Measurements from ENCODE around the gene SLC37A2. TPM values are rescaled to one million over a fixed set of nuclear protein-coding genes. Genes with fewer than 3 reads are reported as not detected.
"Not testable (repeated sequence)": the region's sequence is repeated elsewhere in the genome, so short reads cannot be mapped to it uniquely, and the experiment has no call there.

Gene SLC37A2
- total RNA-seq, 5 donors from 2014 or later (not counting 1 experiment from before 2014, with no cell fraction given), result 0.14 to 1.5 (median 1.1) TPM

DNA sequence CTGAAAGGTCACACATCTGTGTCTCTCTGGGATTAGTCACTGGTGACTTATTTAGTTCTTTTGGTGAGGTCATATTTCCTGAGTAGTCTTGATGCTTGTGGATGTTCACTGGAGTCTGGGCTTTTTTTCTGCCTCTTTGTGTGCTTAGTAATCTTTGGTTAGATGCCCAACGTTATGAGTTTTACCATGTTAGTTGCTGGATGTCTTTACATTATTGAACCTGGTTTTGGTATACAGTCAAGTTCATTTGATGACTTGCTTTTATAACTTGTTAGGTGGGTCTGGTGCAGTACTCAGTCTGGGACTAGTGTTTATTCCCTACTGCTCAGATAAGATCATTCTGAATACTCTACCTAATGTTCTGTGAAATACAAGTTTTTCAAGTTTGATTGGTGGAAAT is 26.2 kb upstream of the SLC37A2 start:
- no peaks in the 10 kb centered on the region for H3K9me3 ChIP-seq
- no peaks in the 10 kb centered on the region for H3K4me1 Mint-ChIP-seq
- no peaks in the 10 kb centered on the region for H3K36me3 ChIP-seq (ENCODE audit: control insufficient read depth in 2 of 2, extremely low read depth in 1 of 2, insufficient read depth in 1 of 2, low read length in 1 of 2)
- no peaks in the 10 kb centered on the region for H3K27me3 ChIP-seq (replicated peaks in 1 of 2; ENCODE audit: control insufficient read depth in 2 of 2, extremely low read depth in 1 of 2, insufficient read depth in 2 of 2, low read length in 1 of 2)
- CTCF ChIA-PET, result no interaction called here
- H3K4me1 ChIP-seq (ENCODE audit: control insufficient read depth in 1 of 2, extremely low read depth in 1 of 2, insufficient read depth in 2 of 2, low read length in 2 of 2), result no peaks in the 10 kb centered on the region
- no peak overlapping the region for H3K4me3 ChIP-seq (ENCODE audit: control insufficient read depth in 1 of 2, extremely low read depth in 1 of 2, low read length in 1 of 2)
- H3K27me3 Mint-ChIP-seq, result no peaks in the 10 kb centered on the region
- H3K27ac ChIP-seq (ENCODE audit: low read length), result no peak overlapping the region
- WGBS (ENCODE audit: insufficient coverage), result 67% methylated on average over 1 of the region's 1 CpG
- no peak for DNase-seq
- H3K9me3 Mint-ChIP-seq, result peaks cover 5 to 24% (median 17%) of the 10 kb centered on the region in 3 donors
- H3K27ac Mint-ChIP-seq, result no peak overlapping the region
- ATAC-seq (replicated peaks in 1 of 4), result no peak
- POLR2A ChIA-PET, result no interaction called here
- H3K4me3 Mint-ChIP-seq, result no peak overlapping the region
- H3K36me3 Mint-ChIP-seq, result peaks cover 49% of the 10 kb centered on the region

DNA sequence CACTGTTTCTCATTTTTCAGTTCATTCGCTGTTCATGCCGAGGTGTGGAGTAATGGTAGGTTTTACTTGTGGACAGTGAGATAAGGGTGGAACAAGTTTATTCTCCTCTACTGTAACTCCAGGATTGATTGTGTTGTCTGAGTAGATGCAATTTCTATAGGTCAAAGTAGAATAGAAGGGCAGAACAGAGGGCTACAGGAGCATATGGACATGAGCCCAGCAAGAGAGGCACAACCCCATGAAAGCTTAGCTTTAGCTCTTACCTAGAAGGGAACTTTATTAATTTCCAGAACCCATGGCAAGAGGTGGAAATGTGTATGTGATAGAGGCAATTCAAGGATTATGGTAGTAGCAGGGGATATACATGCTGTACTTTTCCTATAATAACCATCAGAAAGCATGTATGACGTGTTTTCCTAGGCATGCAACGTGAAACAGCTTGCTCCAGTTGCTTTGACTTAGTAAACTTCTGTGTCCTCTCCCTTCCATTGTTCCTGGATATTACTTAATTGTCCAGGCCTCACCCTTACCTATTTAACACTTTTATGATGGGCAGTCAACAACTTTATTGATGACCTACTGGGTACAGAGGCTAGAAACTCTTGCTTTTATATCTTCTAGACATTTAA is 13.8 kb upstream of the SLC37A2 start:
- Histone ChIP-seq H3K27me3 (replicated peaks in 1 of 2; ENCODE audit: control insufficient read depth in 2 of 2, extremely low read depth in 1 of 2, insufficient read depth in 2 of 2, low read length in 1 of 2) (no peaks in the 10 kb centered on the region), H3K4me1 (ENCODE audit: control insufficient read depth in 1 of 2, extremely low read depth in 1 of 2, insufficient read depth in 2 of 2, low read length in 2 of 2) (no peaks in the 10 kb centered on the region), H3K27ac (ENCODE audit: low read length) (no peak overlapping the region), H3K9me3 (no peaks in the 10 kb centered on the region), H3K36me3 (ENCODE audit: control insufficient read depth in 2 of 2, extremely low read depth in 1 of 2, insufficient read depth in 1 of 2, low read length in 1 of 2) (no peaks in the 10 kb centered on the region), H3K4me3 (ENCODE audit: control insufficient read depth in 1 of 2, extremely low read depth in 1 of 2, low read length in 1 of 2) (no peak overlapping the region)
- no peaks in the 10 kb centered on the region for H3K4me1 Mint-ChIP-seq
- H3K9me3 Mint-ChIP-seq, result no peaks in the 10 kb centered on the region
- WGBS (ENCODE audit: insufficient coverage), result 92% methylated on average over 2 of the region's 4 CpGs
- DNase-seq, result no peak
- no peaks in the 10 kb centered on the region for H3K27me3 Mint-ChIP-seq
- ChIA-PET CTCF (interaction anchor here in 1 of 2 donors (0.6 kb wide), 1 partner anchor 894 kb away, joined by 3 read pairs; no protein-coding TSS in a partner anchor), POLR2A (no interaction called here)
- no peak overlapping the region for H3K27ac Mint-ChIP-seq
- H3K36me3 Mint-ChIP-seq, result peaks cover 5% of the 10 kb centered on the region
- H3K4me3 Mint-ChIP-seq, result no peak overlapping the region
- no peak for ATAC-seq (replicated peaks in 1 of 4)

DNA sequence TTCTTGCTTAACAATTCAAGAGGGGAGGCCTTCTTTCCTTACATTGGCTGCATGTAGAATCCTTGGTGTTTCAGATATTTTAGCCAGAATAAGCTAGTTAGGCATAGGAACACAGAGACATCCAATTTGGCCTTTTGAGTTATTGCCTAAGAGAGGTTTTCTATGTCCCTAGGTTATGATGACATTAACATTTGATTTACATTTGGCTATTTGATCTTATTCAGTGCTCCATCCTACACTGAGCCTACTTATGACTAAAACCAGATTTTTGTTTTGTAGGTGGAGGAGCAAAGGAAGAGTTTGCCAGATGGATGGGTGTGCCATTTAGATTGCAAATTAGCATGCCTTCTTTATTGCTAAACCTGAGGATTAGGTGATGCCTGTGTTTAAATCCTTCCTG is 11.1 kb upstream of the SLC37A2 start:
- H3K27me3 ChIP-seq (replicated peaks in 1 of 2; ENCODE audit: control insufficient read depth in 2 of 2, extremely low read depth in 1 of 2, insufficient read depth in 2 of 2, low read length in 1 of 2), result no peaks in the 10 kb centered on the region
- Mint-ChIP-seq H3K27me3 (no peaks in the 10 kb centered on the region), H3K4me1 (no peaks in the 10 kb centered on the region), H3K4me3 (no peak overlapping the region), H3K36me3 (peaks cover 5% of the 10 kb centered on the region), H3K27ac (no peak overlapping the region), H3K9me3 (peaks cover 0 to 2% (median 0%) of the 10 kb centered on the region in 3 donors)
- ChIA-PET CTCF (no interaction called here), POLR2A (no interaction called here)
- DNase-seq, result no peak
- no peak overlapping the region for H3K4me3 ChIP-seq (ENCODE audit: control insufficient read depth in 1 of 2, extremely low read depth in 1 of 2, low read length in 1 of 2)
- no peak for ATAC-seq (replicated peaks in 1 of 4)
- H3K4me1 ChIP-seq (ENCODE audit: control insufficient read depth in 1 of 2, extremely low read depth in 1 of 2, insufficient read depth in 2 of 2, low read length in 2 of 2), result no peaks in the 10 kb centered on the region
- H3K9me3 ChIP-seq, result no peaks in the 10 kb centered on the region
- no peak overlapping the region for H3K27ac ChIP-seq (ENCODE audit: low read length)
- no peaks in the 10 kb centered on the region for H3K36me3 ChIP-seq (ENCODE audit: control insufficient read depth in 2 of 2, extremely low read depth in 1 of 2, insufficient read depth in 1 of 2, low read length in 1 of 2)

- Histone ChIP-seq H3K27me3 (replicated peaks in 1 of 2; ENCODE audit: control insufficient read depth in 2 of 2, extremely low read depth in 1 of 2, insufficient read depth in 2 of 2, low read length in 1 of 2) (no peaks in the 10 kb centered on the region), H3K4me3 (ENCODE audit: control insufficient read depth in 1 of 2, extremely low read depth in 1 of 2, low read length in 1 of 2) (no peak overlapping the region), H3K9me3 (no peaks in the 10 kb centered on the region), H3K36me3 (ENCODE audit: control insufficient read depth in 2 of 2, extremely low read depth in 1 of 2, insufficient read depth in 1 of 2, low read length in 1 of 2) (no peaks in the 10 kb centered on the region), H3K27ac (ENCODE audit: low read length) (no peak overlapping the region), H3K4me1 (ENCODE audit: control insufficient read depth in 1 of 2, extremely low read depth in 1 of 2, insufficient read depth in 2 of 2, low read length in 2 of 2) (no peaks in the 10 kb centered on the region)
- WGBS (ENCODE audit: insufficient coverage), result no CpG with 5 or more reads among the region's 1 CpG
- Mint-ChIP-seq H3K36me3 (peaks cover 5% of the 10 kb centered on the region), H3K27me3 (no peaks in the 10 kb centered on the region), H3K4me3 (no peak overlapping the region), H3K4me1 (no peaks in the 10 kb centered on the region), H3K27ac (no peak overlapping the region), H3K9me3 (peaks cover 0 to 2% (median 0%) of the 10 kb centered on the region in 3 donors)
- DNase-seq (no peak), ATAC-seq (replicated peaks in 1 of 4) (no peak)
- CTCF ChIA-PET, result no interaction called here
- POLR2A ChIA-PET, result no interaction called here
Observed at GRCh38 chr11:125053167-125053566, 9.9 kb upstream of the SLC37A2 start.

DNA sequence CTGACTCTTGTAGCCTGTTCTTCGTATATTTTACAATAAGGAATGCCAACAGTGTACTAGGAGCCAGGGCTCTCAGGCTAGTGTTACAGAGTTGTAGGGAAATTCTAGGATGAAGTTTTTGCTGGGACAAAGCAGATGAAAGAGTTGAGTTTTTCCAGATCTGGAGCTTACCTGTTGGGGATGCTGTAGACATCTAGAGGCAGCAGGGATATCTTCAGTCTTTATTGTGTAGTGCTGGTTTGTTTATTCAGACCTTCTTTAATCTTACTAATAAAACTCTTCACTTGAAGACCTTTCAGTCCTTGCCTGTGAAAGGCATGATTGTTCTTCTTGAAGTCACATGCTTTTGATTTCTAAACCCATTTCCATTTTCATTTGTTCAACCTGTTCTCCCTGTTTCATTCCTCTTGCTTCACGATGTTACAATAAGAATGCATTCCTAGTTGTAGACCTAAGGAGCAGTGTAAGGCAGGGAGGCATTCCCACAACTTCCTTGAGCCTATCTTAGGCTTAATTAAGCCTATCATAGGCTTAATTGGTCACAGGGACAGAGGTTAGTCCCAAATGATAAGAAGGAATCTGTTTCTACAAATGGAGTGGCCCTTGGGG is 7.9 kb upstream of the SLC37A2 start:
- Histone ChIP-seq H3K4me3 (ENCODE audit: control insufficient read depth in 1 of 2, extremely low read depth in 1 of 2, low read length in 1 of 2) (no peak overlapping the region), H3K9me3 (no peaks in the 10 kb centered on the region), H3K4me1 (ENCODE audit: control insufficient read depth in 1 of 2, extremely low read depth in 1 of 2, insufficient read depth in 2 of 2, low read length in 2 of 2) (no peaks in the 10 kb centered on the region), H3K27me3 (replicated peaks in 1 of 2; ENCODE audit: control insufficient read depth in 2 of 2, extremely low read depth in 1 of 2, insufficient read depth in 2 of 2, low read length in 1 of 2) (no peaks in the 10 kb centered on the region), H3K36me3 (ENCODE audit: control insufficient read depth in 2 of 2, extremely low read depth in 1 of 2, insufficient read depth in 1 of 2, low read length in 1 of 2) (no peaks in the 10 kb centered on the region), H3K27ac (ENCODE audit: low read length) (no peak overlapping the region)
- POLR2A ChIA-PET, result no interaction called here
- CTCF ChIA-PET, result no interaction called here
- no peak for DNase-seq
- H3K27me3 Mint-ChIP-seq, result no peaks in the 10 kb centered on the region
- no peaks in the 10 kb centered on the region for H3K4me1 Mint-ChIP-seq
- WGBS (ENCODE audit: insufficient coverage), result no CpG with 5 or more reads among the region's 2 CpGs
- no peak overlapping the region for H3K4me3 Mint-ChIP-seq
- peaks cover 5% of the 10 kb centered on the region for H3K36me3 Mint-ChIP-seq
- ATAC-seq (replicated peaks in 1 of 4), result no peak
- H3K9me3 Mint-ChIP-seq, result peaks cover 0 to 2% (median 0%) of the 10 kb centered on the region in 3 donors
- H3K27ac Mint-ChIP-seq, result no peak overlapping the region

- not testable (repeated sequence) for H3K4me1 Mint-ChIP-seq; H3K4me1 ChIP-seq (ENCODE audit: control insufficient read depth in 1 of 2, extremely low read depth in 1 of 2, insufficient read depth in 2 of 2, low read length in 2 of 2); H3K36me3 ChIP-seq (ENCODE audit: control insufficient read depth in 2 of 2, extremely low read depth in 1 of 2, insufficient read depth in 1 of 2, low read length in 1 of 2)
Observed at GRCh38 chr11:125056111-125056510, 7.0 kb upstream of the SLC37A2 start.

More at GRCh38 chr11:125056111-125056510, 7.0 kb upstream of the SLC37A2 start:
- H3K27me3 Mint-ChIP-seq; H3K36me3 Mint-ChIP-seq; H3K27ac ChIP-seq (ENCODE audit: low read length); H3K4me3 Mint-ChIP-seq; H3K9me3 Mint-ChIP-seq; H3K27me3 ChIP-seq (replicated peaks in 1 of 2; ENCODE audit: control insufficient read depth in 2 of 2, extremely low read depth in 1 of 2, insufficient read depth in 2 of 2, low read length in 1 of 2); POLR2A ChIA-PET; ATAC-seq (replicated peaks in 1 of 4); H3K27ac Mint-ChIP-seq; H3K9me3 ChIP-seq; DNase-seq; CTCF ChIA-PET; H3K4me3 ChIP-seq (ENCODE audit: control insufficient read depth in 1 of 2, extremely low read depth in 1 of 2, low read length in 1 of 2): not testable (repeated sequence)
- WGBS (ENCODE audit: insufficient coverage), result no CpG with 5 or more reads among the region's 2 CpGs

All from T-cell (primary cell).